HG02642 (cell line): ENCODE measurements around the gene OR10G2.
"Not testable (repeated sequence)": the region's sequence is repeated elsewhere in the genome, so short reads cannot be mapped to it uniquely, and the experiment has no call there.

Source experiments
- ATAC-seq: cut with Tn5 transposase; IDR thresholded peaks from one replicate; pipeline ENCODE4 v1.9.1; 2021; ENCODE audit warnings: mild to moderate bottlenecking; ENCODE audit not compliant: unreplicated experiment, poor library complexity

OR10G2 gene, protein sequence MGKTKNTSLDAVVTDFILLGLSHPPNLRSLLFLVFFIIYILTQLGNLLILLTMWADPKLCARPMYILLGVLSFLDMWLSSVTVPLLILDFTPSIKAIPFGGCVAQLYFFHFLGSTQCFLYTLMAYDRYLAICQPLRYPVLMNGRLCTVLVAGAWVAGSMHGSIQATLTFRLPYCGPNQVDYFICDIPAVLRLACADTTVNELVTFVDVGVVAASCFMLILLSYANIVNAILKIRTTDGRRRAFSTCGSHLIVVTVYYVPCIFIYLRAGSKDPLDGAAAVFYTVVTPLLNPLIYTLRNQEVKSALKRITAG

DNA sequence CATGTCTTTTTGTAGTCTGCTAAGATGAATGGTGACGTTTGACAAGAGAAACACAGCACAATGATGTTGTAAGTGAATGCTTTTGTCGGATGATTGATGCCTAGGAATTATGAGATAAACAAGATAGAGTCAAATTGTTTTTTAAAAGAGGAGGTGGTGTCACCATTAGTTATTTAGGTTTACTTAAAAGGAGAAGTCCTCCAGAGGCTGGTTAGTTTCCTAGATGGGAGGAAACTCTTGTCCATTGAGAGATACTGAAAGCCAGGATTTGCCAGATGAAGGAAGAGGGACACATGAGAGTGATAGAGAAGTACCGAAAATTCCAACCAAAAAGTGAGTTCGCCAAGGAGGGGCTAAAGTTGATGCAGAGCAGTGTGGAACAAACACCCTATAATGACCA is at the start of gene OR10G2:
Gene OR10G2 (minus strand): TSS at position 101 of the 400 bp plus-strand sequence. CDS start 98 bp downstream, at position 3.
- no peak for ATAC-seq

DNA sequence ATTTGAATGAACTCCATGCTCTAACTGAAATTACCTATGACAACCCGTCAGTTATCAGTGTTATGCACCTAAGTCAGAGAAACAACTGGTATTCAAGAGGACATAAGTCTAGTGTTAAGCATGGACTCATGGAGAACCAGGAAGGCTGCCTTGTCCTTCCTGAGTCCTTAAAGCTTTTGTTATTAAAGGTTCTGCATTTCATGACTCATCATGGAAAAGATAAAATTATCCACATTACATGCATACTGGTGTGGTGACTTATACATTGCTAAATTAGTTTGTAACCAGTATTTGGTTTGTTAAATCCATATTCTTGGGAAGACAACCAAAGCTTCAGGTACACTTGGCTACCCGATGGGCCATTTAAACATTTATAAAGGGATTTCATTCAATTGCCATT is 45.3 kb upstream of the OR10G2 start:
- ATAC-seq = no peak

DNA sequence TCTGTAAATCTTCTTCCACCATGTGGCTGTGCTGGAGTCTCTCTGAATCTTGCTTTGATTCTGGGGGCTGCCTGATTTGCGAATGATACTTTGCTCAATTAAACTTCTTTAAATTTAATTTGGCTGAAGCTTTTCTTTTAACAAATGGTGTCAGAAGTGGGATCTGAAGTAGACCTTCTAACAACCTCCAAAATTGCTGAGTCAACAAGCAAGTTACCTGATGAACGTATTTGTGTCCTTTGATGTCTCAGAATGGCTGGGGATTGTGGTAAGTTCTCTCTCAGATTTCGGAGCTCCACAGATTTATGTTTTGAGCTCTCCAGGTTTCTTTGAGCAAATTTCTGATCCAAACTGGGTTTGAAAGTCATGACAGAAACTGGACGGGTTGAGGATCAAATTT is 40.8 kb upstream of the OR10G2 start:
- no peak for ATAC-seq

DNA sequence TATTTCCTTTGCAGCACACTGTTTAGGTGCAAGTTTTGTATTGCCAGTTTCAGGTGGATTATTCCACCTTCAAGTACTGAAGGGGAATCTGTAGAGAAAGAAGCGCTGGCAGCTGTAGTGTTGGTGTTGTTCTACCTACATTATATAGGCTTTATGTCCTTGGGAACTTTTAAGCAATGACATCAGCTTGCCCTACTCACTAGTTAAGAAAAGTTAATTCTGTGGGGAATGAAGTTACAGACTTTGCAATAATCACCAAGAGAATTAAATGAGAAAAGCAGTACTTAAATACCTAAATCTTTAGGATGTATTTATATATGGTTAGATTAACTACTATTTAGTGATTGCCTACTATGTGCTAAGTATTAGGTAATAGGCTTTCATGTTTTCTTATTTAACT is 39.0 kb upstream of the OR10G2 start, which contains the start of gene OR4E1:
Gene OR4E1 (minus strand): TSS at position 101 of the 400 bp plus-strand sequence. CDS start 2,883 bp downstream, outside the sequence.
- ATAC-seq = no peak

DNA sequence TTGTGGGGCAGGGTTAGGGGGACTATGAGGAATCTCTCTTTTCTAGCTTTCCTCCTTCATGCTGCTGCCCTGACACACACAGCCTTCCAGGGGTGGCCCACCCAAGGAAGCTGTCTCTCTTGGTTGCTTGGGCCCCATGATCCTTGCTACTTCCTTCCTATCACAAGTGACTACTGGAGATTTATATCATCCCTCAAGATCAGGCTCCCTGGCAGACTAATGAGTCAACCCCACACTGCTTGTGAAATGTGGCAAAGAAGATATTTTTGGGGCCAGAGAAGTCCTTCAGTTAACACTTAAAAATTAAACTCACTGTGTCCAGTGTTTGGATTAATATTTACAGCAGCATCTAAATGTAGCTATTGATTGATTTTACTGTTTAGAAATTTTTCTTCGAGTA is 37.4 kb upstream of the OR10G2 start:
- no peak for ATAC-seq

DNA sequence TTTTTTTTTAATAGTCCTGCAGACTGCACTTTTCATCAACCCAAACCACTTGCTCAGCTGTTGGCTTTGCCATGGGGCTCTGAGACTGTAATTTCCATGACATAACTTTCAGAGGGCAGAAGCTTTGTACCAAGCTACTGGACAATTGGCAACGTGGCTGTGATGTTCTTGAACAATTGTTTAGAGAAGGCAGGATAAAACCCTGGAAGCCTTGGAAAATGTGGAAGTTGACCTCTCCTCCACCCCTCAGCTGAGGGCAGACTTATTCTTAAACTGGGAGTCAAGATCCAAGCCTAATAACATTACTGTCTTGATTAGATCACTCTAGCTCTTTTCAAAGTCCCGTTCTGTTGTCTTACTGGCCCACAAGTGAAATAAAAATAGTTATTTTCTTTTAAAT is 36.6 kb upstream of the OR10G2 start:
- no peak for ATAC-seq

DNA sequence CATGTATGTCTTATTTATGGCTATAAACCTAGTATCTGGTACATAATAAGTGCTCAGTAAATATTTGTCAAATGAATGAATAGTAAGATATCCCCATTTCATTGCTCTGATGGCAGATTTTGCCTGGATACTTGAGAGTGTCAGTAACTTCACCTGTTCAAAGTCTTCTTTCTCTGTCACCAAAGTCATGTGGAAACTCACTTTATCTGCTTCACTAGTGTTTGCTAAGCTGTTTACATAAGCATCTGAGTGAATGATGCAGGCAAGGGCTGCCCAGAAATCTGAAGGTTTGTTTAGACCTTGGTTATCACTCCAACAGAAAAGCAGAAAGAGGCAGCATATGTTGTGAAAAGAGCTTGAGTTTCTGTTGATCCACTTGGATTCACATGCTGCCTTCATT is 34.5 kb upstream of the OR10G2 start:
- no peak for ATAC-seq

DNA sequence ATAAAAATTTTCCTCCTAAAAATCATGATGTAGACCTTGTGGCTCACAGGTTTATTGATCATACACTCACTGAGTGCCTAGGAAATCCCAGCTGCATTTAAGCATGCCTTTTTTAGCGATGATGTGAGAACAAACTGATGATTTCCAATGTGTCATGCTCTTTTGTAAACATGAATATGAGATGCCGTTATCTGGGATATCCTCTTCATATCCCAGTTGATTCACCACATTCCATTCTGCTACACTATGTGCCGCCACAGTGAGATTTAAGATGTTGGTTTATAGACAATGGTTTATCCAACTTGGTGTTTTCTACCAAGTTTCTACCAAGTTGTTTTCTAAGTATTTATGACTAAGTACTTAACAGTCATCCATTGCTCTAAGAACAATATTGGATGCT is 33.6 kb upstream of the OR10G2 start:
- ATAC-seq = no peak

DNA sequence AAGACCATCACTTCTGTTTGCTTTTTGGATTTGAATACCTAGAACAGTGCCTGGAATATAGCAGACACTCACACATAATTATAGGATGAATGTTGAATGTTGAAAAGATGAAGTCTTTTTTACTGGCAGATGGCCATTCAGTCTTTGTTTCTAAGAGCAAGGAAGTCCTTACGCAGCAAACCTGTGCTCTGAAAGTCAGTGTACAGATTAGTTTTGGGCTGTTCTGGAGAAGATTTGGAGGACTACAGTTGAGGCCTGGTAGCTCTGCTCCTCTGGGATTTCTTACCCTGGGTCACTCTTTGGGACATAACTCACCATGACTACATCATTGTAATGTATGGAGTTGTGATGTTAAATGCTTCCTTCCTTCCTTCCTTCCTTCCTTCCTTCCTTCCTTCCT is 22.2 kb upstream of the OR10G2 start:
- ATAC-seq = no peak

DNA sequence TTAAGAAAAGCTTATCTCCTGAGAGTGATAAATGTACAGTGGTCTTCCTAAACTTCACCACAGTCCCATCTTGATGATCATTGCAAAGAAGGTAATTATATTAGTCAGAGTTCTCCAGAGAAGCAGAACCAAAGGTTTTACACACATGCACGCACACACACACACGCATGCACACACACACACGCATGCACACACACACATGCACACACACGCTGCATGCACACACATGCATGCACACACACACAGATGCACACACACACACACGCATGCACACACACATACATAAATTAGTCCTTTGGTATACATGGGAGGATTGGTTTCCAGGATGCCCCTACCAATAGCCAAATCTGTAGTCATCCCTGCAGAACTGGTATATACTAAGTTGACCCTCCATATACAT is 19.5 kb upstream of the OR10G2 start:
- no peak for ATAC-seq

DNA sequence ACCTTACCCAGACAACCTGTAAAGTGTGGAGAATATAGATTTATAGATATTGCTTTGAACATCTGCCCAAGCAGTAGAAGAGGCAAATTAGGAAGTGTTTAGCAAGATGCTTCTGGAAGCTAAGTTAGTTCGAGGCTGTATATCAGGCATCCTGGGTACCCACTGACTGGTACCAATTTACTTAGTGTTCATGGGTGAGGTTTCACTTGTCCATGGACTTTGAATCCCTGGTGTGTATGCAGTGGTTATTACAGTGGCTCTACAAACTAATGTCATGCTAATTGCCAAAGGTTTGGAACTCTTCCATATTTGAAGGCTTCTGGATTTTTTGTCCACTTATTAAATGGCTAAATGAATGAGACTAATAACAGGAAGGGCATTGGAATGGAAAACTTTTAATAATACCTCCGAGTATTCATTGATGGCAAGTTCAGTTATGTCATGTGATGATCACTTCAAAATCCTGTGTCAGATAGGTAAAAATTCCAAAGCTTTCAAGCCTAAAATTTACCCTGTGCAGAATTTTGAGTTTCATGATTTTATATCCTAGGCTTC is 18.7 kb upstream of the OR10G2 start, which contains the start of gene OR4E2:
Gene OR4E2 (plus strand): TSS at position 505 of the 555 bp plus-strand sequence. CDS start 11,248 bp downstream, outside the sequence.
- ATAC-seq = no peak

DNA sequence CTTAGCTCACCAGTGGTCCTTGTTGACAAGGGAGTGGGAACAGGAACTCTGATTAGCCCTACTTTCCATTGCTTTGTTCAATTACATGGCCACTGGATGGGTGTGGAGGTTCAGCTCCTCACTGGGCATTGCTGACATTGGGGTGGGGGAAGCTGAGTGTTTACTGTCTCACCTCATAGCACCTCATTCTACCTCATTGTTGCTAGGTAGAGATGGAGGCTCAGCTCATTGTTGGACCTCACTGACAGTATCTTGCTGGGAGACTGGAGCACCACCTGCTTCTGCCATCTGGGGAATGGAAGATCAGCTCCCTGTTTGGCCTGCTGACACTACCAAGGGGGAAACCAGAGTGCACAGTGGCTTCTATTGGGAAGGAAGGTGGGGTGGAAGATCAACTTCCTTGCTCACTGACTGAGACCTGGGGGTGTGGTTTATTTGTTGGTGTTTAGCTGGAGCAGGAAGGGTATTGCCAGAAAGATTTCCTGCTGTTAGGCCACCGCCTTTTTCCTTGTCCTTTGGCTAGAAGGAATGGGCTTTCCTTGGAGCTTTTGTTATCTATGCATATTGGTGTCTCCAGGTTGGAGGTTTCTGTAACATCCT is 17.6 kb upstream of the OR10G2 start:
- ATAC-seq = no peak

DNA sequence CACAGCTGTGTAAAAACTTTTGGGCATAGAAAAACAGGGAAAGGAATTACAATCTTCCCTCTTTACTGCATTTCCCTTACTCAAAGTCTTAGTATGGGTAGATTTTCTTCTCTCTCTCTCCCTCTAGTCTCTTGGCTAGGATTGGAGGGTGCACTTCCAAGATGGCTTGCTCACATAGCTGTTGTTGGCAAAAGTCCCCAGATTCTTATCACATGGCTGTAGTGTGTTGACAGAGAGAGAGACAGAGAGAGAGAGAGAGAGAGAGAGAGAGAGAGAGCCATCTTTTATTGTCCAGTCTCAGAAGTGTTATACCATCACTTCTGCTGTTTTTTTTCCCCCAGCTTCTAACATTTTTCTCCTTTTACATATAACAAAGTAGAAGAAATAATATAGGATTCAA is 12.6 kb upstream of the OR10G2 start:
- ATAC-seq = no peak

DNA sequence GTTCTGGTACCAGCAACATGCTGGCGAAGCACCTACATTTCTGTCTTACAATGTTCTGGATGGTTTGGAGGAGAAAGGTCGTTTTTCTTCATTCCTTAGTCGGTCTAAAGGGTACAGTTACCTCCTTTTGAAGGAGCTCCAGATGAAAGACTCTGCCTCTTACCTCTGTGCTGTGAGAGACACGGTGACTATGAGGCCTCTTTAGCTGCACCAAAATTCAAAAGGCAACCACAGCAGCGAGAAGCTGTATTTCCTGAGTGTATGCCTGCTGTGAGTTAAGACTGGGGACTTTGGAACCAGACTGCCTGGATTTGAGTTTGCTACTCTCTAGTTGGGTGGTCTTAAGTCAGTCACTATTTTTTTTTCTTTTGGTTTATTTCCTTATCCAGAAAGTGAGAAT is 8.7 kb upstream of the OR10G2 start:
- ATAC-seq = no peak

DNA sequence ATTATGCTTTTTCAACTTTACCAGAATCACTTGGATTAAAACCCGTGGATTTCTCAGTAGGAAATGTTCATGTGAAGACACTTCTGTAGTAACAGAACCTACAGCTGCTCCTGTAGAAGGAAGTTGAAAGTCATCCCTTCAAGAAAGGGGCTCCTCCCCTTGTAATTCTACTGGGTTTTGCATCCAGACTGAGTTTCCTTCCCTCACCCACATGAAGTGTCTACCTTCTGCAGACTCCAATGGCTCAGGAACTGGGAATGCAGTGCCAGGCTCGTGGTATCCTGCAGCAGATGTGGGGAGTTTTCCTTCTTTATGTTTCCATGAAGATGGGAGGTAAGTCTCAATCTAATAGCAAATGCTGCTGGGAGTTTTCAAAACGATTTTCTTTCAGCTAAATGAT is 7.9 kb upstream of the OR10G2 start:
- ATAC-seq = no peak

DNA sequence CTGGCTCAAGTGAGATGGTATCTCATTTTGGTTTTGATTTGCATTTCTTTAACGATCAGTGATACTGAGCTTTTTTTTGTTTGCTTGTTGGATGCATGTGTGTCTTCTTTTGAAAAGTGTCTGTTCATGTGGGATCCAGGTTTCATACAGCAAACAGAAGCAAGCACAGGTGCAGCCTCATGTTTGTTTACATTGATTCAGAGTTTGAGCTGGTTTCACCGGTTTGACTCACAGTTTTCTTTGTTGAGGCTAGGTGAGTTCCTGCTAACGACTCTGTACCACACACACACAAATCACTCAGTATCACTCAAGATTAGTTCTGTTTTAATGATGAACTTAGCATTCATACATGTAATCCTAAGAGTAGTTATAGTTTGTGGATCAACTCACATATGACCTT is 3.7 kb downstream of the OR10G2 start:
- ATAC-seq = no peak

DNA sequence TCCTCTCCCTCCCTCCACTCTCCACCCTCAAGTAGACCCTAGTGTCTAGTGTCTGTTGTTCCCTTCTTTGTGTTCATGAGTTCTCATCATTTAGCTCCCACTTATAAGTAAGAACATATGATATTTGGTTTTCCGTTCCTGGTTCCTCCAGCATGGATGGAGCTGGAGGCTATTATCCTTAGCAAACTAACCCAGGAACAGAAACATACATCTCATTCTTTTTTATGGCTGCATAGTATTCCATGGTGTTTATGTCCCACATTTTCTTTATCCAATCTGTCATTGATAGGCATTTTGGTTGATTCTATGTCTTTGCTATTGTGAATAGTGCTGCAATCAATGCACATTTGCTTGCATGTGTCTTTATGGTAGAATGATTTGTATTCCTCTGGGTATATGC is 4.2 kb downstream of the OR10G2 start:
- ATAC-seq = not testable (repeated sequence)

DNA sequence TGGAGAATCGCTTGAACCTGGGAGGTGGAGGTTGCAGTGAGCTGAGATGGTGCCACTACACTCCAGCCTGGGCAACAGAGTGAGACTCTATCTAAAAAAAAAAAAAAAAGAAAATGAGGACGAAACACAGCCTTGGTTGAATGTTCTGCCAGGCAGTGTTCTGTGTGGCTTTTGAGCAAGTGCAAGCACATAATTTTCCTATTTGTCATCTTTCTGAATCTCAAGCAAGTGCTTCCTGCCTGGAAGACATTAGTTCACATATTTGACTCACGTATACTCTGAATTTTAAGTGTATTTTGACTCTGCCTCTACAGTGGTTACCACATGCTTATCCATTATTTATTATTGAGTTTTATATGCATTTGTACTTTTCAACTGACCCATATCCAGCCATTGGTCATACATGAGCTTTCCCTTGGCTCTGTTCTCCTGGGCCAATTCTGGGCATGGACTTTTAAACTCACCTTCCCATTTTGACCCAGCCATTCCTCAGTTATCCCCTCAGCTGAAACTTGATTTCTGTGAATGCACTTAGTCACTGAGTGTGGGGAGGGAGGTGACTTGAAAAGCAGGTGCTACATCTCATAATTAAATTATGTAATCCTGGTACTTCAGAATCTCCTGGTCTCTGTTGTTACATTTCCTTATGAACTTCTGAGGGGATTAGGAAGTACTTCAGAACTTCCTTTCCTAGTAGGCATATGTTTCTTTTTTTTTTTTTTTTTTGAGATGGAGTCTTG is 8.1 kb downstream of the OR10G2 start:
- ATAC-seq = no peak

DNA sequence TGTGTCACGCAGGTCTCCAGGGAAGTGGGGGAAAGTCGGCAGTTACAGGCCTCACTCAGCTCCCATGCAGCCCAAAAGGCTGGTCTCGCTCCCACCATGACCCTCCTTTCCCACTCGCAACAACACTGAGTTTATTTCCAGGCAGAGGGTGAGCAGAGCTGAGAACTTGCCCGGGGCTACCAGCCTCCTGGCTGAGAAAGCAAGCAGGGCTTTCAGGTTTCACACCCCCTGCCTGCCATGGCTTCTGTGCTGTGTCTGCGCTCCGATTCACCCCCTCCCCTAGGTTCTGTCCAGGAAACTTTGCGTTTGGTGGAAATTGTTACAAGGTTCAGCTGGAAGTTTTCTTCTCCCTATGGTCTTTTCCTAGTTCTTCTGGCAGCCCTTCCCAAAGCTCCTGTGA is 17.1 kb downstream of the OR10G2 start:
- no peak for ATAC-seq

DNA sequence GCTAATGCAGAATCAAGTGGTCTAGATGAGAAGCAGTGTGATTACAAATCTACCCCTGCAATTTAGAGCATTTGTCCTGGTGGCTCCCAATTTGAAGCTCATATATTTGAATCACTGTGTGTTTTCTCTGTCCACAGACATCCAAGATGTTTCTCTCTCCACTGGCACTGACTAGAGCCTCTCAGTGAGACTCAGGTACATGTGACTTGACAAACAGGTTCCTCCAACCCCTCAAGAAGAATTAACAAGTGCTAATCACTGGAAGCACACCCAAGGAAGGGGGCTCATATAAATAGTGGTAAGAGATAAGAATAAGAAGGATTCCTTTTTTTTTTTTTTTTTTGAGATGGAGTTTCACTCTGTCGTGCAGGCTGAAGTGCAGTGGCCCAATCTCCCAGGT is 20.5 kb downstream of the OR10G2 start:
- ATAC-seq = no peak

DNA sequence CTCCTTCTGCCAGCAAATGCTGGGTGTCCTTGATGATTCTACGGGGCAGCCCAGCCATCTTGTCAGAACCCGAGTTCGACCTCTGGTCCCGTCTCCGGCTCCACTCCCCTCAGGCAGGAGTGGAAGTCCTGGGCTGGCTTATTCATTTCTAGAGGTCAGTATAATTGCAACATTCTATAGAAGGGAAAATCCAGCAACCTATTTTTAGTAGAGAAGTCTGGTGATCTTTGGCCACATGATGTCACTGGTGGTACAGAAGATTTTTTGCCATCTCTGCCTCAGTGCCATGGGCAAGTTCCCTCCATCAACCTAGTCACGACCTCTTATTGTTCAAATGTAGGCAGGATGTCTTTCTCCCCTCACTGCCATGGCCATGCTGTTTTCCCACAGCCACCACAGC is 22.4 kb downstream of the OR10G2 start:
- no peak for ATAC-seq
